HAP-1 (cell line): ENCODE data around the gene DZIP1.
A peak's percentile ranks its signal among the peaks of the same experiment; 100 is the strongest.

Experiments
- DNase-seq, 2 experiments: peaks; one replicate each; pipeline ENCODE4 v3.0.0-alpha.2; 2016 to 2020; ENCODE audit warnings: low spot score in 2 of 2
- H3K27me3 ChIP-seq: fragments of 250-450 bp; sonication (Bioruptor Pico); 2 replicates; pipeline ENCODE4 v1.5.1; 2020; ENCODE audit warnings: low read depth, mild to moderate bottlenecking, moderate library complexity
- H3K36me3 ChIP-seq: fragments of 250-450 bp; sonication (Bioruptor Pico); replicated peaks from 2 replicates; pipeline ENCODE4 v1.5.1; 2020; ENCODE audit warnings: mild to moderate bottlenecking
- H3K4me1 ChIP-seq: fragments of 250-450 bp; sonication (Bioruptor Pico); 2 replicates; pipeline ENCODE4 v1.5.1; 2020; ENCODE audit warnings: mild to moderate bottlenecking
- H3K4me3 ChIP-seq: fragments of 250-450 bp; sonication (Bioruptor Pico); 2 replicates; pipeline ENCODE4 v1.5.1; 2020; ENCODE audit warnings: mild to moderate bottlenecking, moderate library complexity
- H3K9me3 ChIP-seq: fragments of 250-450 bp; sonication (Bioruptor Pico); 2 replicates; pipeline ENCODE4 v1.5.1; 2020; ENCODE audit warnings: mild to moderate bottlenecking, moderate library complexity
- in situ Hi-C: fragments of 300-500 bp; cut with MboI; formaldehyde crosslinking; loops from 3 replicates; pipeline ENCODE4 v1.14.3; 2020; ENCODE audit warnings: low sequenced_read_pairs, inconsistent platforms, mixed read lengths

DZIP1 gene

GRCh38 chr13:95605448-95606125, 38.9 kb downstream of the DZIP1 start:
- peaks cover 26% of the 10 kb centered on the region for H3K36me3 ChIP-seq
- H3K27me3 ChIP-seq, result no peaks in the 10 kb centered on the region
- no peak for DNase-seq
- H3K4me1 ChIP-seq, result peaks cover 6% of the 10 kb centered on the region
- in situ Hi-C loops, result loop anchor here (25.0 kb wide), 1 partner anchor 232 kb away; no protein-coding TSS in a partner anchor
- no peaks in the 10 kb centered on the region for H3K9me3 ChIP-seq
- H3K4me3 ChIP-seq, result no peak overlapping the region

- in situ Hi-C loops, result loop anchor here (25.0 kb wide), 1 partner anchor 233 kb away; no protein-coding TSS in a partner anchor
- H3K4me1 ChIP-seq, result peaks cover 6% of the 10 kb centered on the region
- H3K36me3 ChIP-seq, result peaks cover 24% of the 10 kb centered on the region
- H3K27me3 ChIP-seq, result no peaks in the 10 kb centered on the region
- DNase-seq, result no peak
- H3K4me3 ChIP-seq, result no peak overlapping the region
- no peaks in the 10 kb centered on the region for H3K9me3 ChIP-seq
Observed at GRCh38 chr13:95604556-95604915, 40.0 kb downstream of the DZIP1 start.

- Histone ChIP-seq H3K27me3 (no peaks in the 10 kb centered on the region), H3K4me1 (peaks cover 6% of the 10 kb centered on the region), H3K36me3 (peaks cover 24% of the 10 kb centered on the region), H3K4me3 (no peak overlapping the region), H3K9me3 (no peaks in the 10 kb centered on the region)
- no peak for DNase-seq
- in situ Hi-C loops, result loop anchor here (25.0 kb wide), 1 partner anchor 233 kb away; no protein-coding TSS in a partner anchor
Observed at GRCh38 chr13:95603887-95604555, 40.5 kb downstream of the DZIP1 start.

- in situ Hi-C loops, result loop anchor here (25.0 kb wide), 1 partner anchor 235 kb away; no protein-coding TSS in a partner anchor
- Histone ChIP-seq H3K4me3 (no peak overlapping the region), H3K4me1 (no peaks in the 10 kb centered on the region), H3K9me3 (no peaks in the 10 kb centered on the region), H3K36me3 (peaks cover 22% of the 10 kb centered on the region), H3K27me3 (no peaks in the 10 kb centered on the region)
- DNase-seq, result no peak
Observed at GRCh38 chr13:95601906-95602305, 42.6 kb downstream of the DZIP1 start.

- DNase-seq, result no peak
- H3K4me1 ChIP-seq, result no peaks in the 10 kb centered on the region
- peaks cover 16% of the 10 kb centered on the region for H3K36me3 ChIP-seq
- H3K27me3 ChIP-seq, result no peaks in the 10 kb centered on the region
- H3K9me3 ChIP-seq, result no peaks in the 10 kb centered on the region
- in situ Hi-C loops, result loop anchor here (25.0 kb wide), 1 partner anchor 236 kb away; no protein-coding TSS in a partner anchor
- no peak overlapping the region for H3K4me3 ChIP-seq
Observed at GRCh38 chr13:95601216-95601615, 43.3 kb downstream of the DZIP1 start.

- no peaks in the 10 kb centered on the region for H3K27me3 ChIP-seq
- no peaks in the 10 kb centered on the region for H3K9me3 ChIP-seq
- H3K4me1 ChIP-seq, result no peaks in the 10 kb centered on the region
- in situ Hi-C loops, result no loop called here
- no peak overlapping the region for H3K4me3 ChIP-seq
- DNase-seq, result no peak
- H3K36me3 ChIP-seq, result peaks cover 17% of the 10 kb centered on the region
Observed at GRCh38 chr13:95596701-95597100, 47.8 kb downstream of the DZIP1 start.

GRCh38 chr13:95593462-95593861, 51.0 kb downstream of the DZIP1 start:
- Histone ChIP-seq H3K36me3 (peaks cover 27% of the 10 kb centered on the region), H3K4me3 (no peak overlapping the region), H3K27me3 (no peaks in the 10 kb centered on the region), H3K4me1 (no peaks in the 10 kb centered on the region), H3K9me3 (no peaks in the 10 kb centered on the region)
- in situ Hi-C loops, result no loop called here
- no peak for DNase-seq

GRCh38 chr13:95588721-95589120, 55.8 kb downstream of the DZIP1 start:
- no peaks in the 10 kb centered on the region for H3K9me3 ChIP-seq
- peaks cover 59% of the 10 kb centered on the region for H3K36me3 ChIP-seq
- H3K4me1 ChIP-seq, result no peaks in the 10 kb centered on the region
- H3K4me3 ChIP-seq, result no peak overlapping the region
- no peaks in the 10 kb centered on the region for H3K27me3 ChIP-seq
- DNase-seq, result no peak
- in situ Hi-C loops, result no loop called here

- H3K4me1 ChIP-seq, result no peaks in the 10 kb centered on the region
- H3K4me3 ChIP-seq, result no peak overlapping the region
- H3K9me3 ChIP-seq, result no peaks in the 10 kb centered on the region
- no peaks in the 10 kb centered on the region for H3K27me3 ChIP-seq
- no peak for DNase-seq
- in situ Hi-C loops, result no loop called here
- H3K36me3 ChIP-seq, result peaks cover 60% of the 10 kb centered on the region
Observed at GRCh38 chr13:95588134-95588533, 56.4 kb downstream of the DZIP1 start.

GRCh38 chr13:95585867-95586266, 58.6 kb downstream of the DZIP1 start:
- no peak for DNase-seq
- peaks cover 74% of the 10 kb centered on the region for H3K36me3 ChIP-seq
- no peaks in the 10 kb centered on the region for H3K27me3 ChIP-seq
- no peaks in the 10 kb centered on the region for H3K9me3 ChIP-seq
- no peaks in the 10 kb centered on the region for H3K4me1 ChIP-seq
- in situ Hi-C loops, result no loop called here
- H3K4me3 ChIP-seq, result no peak overlapping the region

- H3K36me3 ChIP-seq, result peaks cover 52% of the 10 kb centered on the region
- no peaks in the 10 kb centered on the region for H3K4me1 ChIP-seq
- no peaks in the 10 kb centered on the region for H3K9me3 ChIP-seq
- no peak overlapping the region for H3K4me3 ChIP-seq
- in situ Hi-C loops, result no loop called here
- no peak for DNase-seq
- no peaks in the 10 kb centered on the region for H3K27me3 ChIP-seq
Observed at GRCh38 chr13:95579303-95579702, 65.2 kb downstream of the DZIP1 start.

GRCh38 chr13:95573221-95573620, 71.3 kb downstream of the DZIP1 start:
- DNase-seq, result peak; percentile 69 to 75
- no peak overlapping the region for H3K4me3 ChIP-seq
- no peaks in the 10 kb centered on the region for H3K27me3 ChIP-seq
- H3K36me3 ChIP-seq, result peaks cover 13% of the 10 kb centered on the region
- in situ Hi-C loops, result no loop called here
- no peaks in the 10 kb centered on the region for H3K9me3 ChIP-seq
- H3K4me1 ChIP-seq, result peaks cover 24% of the 10 kb centered on the region

GRCh38 chr13:95571941-95572340, 72.6 kb downstream of the DZIP1 start:
- Histone ChIP-seq H3K4me3 (no peak overlapping the region), H3K9me3 (no peaks in the 10 kb centered on the region), H3K27me3 (no peaks in the 10 kb centered on the region), H3K36me3 (peaks cover 3% of the 10 kb centered on the region; the same call in 1 of the 2 replicates), H3K4me1 (peaks cover 31% of the 10 kb centered on the region)
- peak; percentile 47 to 66 for DNase-seq
- in situ Hi-C loops, result no loop called here

- Histone ChIP-seq H3K9me3 (no peaks in the 10 kb centered on the region), H3K4me3 (no peak overlapping the region), H3K27me3 (0 out of 2 replicates have a peak, but pooled peaks cover 3% of the 10 kb centered on the region), H3K36me3 (no peaks in the 10 kb centered on the region), H3K4me1 (peaks cover 31% of the 10 kb centered on the region)
- in situ Hi-C loops, result no loop called here
- no peak for DNase-seq
Observed at GRCh38 chr13:95570016-95570415, 74.5 kb downstream of the DZIP1 start.
